ENCODE measurements around the gene OR7D4.

The OR7D4 gene

DNA sequence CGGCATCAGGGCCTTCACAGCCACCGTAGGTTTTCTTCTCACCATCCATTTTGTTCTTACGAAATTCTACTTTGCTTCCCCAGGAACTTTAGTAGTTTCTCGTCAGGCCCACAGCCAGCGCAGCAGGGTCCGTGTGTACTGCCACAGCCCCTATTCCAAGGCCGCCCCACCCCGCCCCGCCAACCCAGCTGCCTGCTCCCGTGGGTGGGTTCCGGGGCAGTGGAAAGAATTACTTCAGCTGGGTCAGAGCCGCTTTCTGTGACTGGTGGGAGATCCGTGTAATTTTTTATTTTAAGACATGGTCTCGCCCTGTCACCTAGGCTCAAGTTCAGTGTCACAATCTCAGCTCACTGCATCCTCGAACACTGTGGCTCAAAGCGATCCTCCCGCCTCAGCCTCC, 36.4 kb downstream of the OR7D4 start:
- Histone ChIP-seq H3K36me3 (ENCODE audit: control insufficient read depth in 2 of 2, insufficient read depth in 1 of 2, low read length in 2 of 2) (no peaks in the 10 kb centered on the region), H3K4me3 (ENCODE audit: low read depth, low read length) (no peak overlapping the region), H3K9me3 (ENCODE audit: control insufficient read depth, insufficient read depth, low read depth, low read length) (no peaks in the 10 kb centered on the region), H3K4me1 (ENCODE audit: control insufficient read depth, insufficient read depth, low read length) (no peaks in the 10 kb centered on the region), H3K27ac (ENCODE audit: extremely low read depth, low read depth, low read length) (no peak overlapping the region)
- ChIA-PET CTCF (no interaction called here), POLR2A (no interaction called here)
- TF ChIP-seq SALL2 (tag by site-specific recombination; IDR thresholded peaks at IDR 0.05; ENCODE audit: borderline replicate concordance) = no peak
- TF ChIP-seq, protein P1, sequence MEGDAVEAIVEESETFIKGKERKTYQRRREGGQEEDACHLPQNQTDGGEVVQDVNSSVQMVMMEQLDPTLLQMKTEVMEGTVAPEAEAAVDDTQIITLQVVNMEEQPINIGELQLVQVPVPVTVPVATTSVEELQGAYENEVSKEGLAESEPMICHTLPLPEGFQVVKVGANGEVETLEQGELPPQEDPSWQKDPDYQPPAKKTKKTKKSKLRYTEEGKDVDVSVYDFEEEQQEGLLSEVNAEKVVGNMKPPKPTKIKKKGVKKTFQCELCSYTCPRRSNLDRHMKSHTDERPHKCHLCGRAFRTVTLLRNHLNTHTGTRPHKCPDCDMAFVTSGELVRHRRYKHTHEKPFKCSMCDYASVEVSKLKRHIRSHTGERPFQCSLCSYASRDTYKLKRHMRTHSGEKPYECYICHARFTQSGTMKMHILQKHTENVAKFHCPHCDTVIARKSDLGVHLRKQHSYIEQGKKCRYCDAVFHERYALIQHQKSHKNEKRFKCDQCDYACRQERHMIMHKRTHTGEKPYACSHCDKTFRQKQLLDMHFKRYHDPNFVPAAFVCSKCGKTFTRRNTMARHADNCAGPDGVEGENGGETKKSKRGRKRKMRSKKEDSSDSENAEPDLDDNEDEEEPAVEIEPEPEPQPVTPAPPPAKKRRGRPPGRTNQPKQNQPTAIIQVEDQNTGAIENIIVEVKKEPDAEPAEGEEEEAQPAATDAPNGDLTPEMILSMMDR (tag by site-specific recombination; IDR thresholded peaks at IDR 0.05) = no peak
- TF ChIP-seq SP2 (tag by site-specific recombination; IDR thresholded peaks at IDR 0.05) = no peak
- no peak for TF ChIP-seq ZNF335 (tag by site-specific recombination; conservative IDR thresholded peaks at IDR 0.05)
- TF ChIP-seq, protein P2, sequence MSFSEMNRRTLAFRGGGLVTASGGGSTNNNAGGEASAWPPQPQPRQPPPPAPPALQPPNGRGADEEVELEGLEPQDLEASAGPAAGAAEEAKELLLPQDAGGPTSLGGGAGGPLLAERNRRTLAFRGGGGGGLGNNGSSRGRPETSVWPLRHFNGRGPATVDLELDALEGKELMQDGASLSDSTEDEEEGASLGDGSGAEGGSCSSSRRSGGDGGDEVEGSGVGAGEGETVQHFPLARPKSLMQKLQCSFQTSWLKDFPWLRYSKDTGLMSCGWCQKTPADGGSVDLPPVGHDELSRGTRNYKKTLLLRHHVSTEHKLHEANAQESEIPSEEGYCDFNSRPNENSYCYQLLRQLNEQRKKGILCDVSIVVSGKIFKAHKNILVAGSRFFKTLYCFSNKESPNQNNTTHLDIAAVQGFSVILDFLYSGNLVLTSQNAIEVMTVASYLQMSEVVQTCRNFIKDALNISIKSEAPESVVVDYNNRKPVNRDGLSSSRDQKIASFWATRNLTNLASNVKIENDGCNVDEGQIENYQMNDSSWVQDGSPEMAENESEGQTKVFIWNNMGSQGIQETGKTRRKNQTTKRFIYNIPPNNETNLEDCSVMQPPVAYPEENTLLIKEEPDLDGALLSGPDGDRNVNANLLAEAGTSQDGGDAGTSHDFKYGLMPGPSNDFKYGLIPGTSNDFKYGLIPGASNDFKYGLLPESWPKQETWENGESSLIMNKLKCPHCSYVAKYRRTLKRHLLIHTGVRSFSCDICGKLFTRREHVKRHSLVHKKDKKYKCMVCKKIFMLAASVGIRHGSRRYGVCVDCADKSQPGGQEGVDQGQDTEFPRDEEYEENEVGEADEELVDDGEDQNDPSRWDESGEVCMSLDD (tag by site-specific recombination; IDR thresholded peaks at IDR 0.05) = no peak
- TF ChIP-seq ZNF341 (tag by site-specific recombination; IDR thresholded peaks at IDR 0.05; ENCODE audit: low read depth) = no peak
- TF ChIP-seq MZF1 (tag by site-specific recombination; IDR thresholded peaks at IDR 0.05; ENCODE audit: borderline replicate concordance) = no peak
- no peak for TF ChIP-seq ZNF394 (tag by site-specific recombination; IDR thresholded peaks at IDR 0.05; ENCODE audit: borderline replicate concordance)
- no peak for TF ChIP-seq OSR2 (tag by site-specific recombination; IDR thresholded peaks at IDR 0.05)
- TF ChIP-seq ZNF366 (tag by site-specific recombination; conservative IDR thresholded peaks at IDR 0.05) = no peak
- no peak for TF ChIP-seq ZNF626 (tag by site-specific recombination; IDR thresholded peaks at IDR 0.05)

DNA sequence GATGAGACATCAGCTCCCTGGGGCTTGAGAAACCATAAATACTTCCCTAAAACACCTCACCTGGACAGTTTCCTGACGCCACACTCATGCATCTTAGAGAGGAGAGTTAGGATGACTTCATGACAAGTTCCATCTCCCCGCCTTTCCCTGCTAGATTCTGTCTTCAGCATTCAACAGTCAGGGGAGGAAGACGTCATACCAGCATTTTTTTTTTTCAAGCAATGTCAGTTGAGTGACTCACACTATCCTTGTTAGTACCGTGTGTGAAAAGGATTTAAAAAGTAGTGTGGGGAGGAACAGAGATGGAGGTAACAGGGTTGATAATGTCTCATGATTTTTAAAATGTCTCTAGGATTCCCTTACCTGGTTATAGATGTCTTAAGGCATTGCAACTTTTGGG, 40.5 kb downstream of the OR7D4 start, which contains the start of gene OR7D2:
TSS of gene OR7D2 (plus strand) at position 79 of the 400 bp plus-strand sequence. CDS start 6,803 bp downstream, outside the sequence.
- TF ChIP-seq, protein P3, sequence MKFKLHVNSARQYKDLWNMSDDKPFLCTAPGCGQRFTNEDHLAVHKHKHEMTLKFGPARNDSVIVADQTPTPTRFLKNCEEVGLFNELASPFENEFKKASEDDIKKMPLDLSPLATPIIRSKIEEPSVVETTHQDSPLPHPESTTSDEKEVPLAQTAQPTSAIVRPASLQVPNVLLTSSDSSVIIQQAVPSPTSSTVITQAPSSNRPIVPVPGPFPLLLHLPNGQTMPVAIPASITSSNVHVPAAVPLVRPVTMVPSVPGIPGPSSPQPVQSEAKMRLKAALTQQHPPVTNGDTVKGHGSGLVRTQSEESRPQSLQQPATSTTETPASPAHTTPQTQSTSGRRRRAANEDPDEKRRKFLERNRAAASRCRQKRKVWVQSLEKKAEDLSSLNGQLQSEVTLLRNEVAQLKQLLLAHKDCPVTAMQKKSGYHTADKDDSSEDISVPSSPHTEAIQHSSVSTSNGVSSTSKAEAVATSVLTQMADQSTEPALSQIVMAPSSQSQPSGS (tag by site-specific recombination; IDR thresholded peaks at IDR 0.05; ENCODE audit: low read depth) = 0 out of 2 replicates have a peak, but pooled peaks have one; percentile 39
- TF ChIP-seq ZNF629 (tag by site-specific recombination; IDR thresholded peaks at IDR 0.05) = peak; percentile 29; the same call in 1 of the 2 replicates
- peak; percentile 41; the same call in 1 of the 2 replicates for TF ChIP-seq SCRT2 (tag by site-specific recombination; IDR thresholded peaks at IDR 0.05)
- TF ChIP-seq ZNF416 (tag by site-specific recombination; IDR thresholded peaks at IDR 0.05) = no peak
- TF ChIP-seq, protein P4, sequence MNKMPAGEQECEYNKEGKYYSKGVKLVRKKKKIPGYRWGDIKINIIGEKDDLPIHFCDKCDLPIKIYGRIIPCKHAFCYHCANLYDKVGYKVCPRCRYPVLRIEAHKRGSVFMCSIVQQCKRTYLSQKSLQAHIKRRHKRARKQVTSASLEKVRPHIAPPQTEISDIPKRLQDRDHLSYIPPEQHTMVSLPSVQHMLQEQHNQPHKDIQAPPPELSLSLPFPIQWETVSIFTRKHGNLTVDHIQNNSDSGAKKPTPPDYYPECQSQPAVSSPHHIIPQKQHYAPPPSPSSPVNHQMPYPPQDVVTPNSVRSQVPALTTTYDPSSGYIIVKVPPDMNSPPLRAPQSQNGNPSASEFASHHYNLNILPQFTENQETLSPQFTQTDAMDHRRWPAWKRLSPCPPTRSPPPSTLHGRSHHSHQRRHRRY (tag by site-specific recombination; IDR thresholded peaks at IDR 0.05) = no peak
- TF ChIP-seq, protein P5, sequence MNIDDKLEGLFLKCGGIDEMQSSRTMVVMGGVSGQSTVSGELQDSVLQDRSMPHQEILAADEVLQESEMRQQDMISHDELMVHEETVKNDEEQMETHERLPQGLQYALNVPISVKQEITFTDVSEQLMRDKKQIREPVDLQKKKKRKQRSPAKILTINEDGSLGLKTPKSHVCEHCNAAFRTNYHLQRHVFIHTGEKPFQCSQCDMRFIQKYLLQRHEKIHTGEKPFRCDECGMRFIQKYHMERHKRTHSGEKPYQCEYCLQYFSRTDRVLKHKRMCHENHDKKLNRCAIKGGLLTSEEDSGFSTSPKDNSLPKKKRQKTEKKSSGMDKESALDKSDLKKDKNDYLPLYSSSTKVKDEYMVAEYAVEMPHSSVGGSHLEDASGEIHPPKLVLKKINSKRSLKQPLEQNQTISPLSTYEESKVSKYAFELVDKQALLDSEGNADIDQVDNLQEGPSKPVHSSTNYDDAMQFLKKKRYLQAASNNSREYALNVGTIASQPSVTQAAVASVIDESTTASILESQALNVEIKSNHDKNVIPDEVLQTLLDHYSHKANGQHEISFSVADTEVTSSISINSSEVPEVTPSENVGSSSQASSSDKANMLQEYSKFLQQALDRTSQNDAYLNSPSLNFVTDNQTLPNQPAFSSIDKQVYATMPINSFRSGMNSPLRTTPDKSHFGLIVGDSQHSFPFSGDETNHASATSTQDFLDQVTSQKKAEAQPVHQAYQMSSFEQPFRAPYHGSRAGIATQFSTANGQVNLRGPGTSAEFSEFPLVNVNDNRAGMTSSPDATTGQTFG (tag by site-specific recombination; IDR thresholded peaks at IDR 0.05; ENCODE audit: borderline replicate concordance) = no peak
- no peak for TF ChIP-seq ZEB2 (tag by site-specific recombination; IDR thresholded peaks at IDR 0.05)
- TF ChIP-seq ZBTB21 (tag by site-specific recombination; IDR thresholded peaks at IDR 0.05) = peak; percentile 90
- TF ChIP-seq ZNF394 (tag by site-specific recombination; IDR thresholded peaks at IDR 0.05; ENCODE audit: borderline replicate concordance) = no peak
- TF ChIP-seq, protein P6, sequence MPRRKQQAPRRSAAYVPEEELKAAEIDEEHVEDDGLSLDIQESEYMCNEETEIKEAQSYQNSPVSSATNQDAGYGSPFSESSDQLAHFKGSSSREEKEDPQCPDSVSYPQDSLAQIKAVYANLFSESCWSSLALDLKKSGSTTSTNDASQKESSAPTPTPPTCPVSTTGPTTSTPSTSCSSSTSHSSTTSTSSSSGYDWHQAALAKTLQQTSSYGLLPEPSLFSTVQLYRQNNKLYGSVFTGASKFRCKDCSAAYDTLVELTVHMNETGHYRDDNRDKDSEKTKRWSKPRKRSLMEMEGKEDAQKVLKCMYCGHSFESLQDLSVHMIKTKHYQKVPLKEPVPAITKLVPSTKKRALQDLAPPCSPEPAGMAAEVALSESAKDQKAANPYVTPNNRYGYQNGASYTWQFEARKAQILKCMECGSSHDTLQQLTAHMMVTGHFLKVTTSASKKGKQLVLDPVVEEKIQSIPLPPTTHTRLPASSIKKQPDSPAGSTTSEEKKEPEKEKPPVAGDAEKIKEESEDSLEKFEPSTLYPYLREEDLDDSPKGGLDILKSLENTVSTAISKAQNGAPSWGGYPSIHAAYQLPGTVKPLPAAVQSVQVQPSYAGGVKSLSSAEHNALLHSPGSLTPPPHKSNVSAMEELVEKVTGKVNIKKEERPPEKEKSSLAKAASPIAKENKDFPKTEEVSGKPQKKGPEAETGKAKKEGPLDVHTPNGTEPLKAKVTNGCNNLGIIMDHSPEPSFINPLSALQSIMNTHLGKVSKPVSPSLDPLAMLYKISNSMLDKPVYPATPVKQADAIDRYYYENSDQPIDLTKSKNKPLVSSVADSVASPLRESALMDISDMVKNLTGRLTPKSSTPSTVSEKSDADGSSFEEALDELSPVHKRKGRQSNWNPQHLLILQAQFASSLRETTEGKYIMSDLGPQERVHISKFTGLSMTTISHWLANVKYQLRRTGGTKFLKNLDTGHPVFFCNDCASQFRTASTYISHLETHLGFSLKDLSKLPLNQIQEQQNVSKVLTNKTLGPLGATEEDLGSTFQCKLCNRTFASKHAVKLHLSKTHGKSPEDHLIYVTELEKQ (tag by site-specific recombination; IDR thresholded peaks at IDR 0.05; ENCODE audit: borderline replicate concordance) = no peak
- no peak for TF ChIP-seq KLF1 (tag by site-specific recombination; IDR thresholded peaks at IDR 0.05)
- CTCF ChIA-PET = interaction anchor here (0.7 kb wide), 1 partner anchor 79 kb away, joined by 4 read pairs; no protein-coding TSS in a partner anchor
- POLR2A ChIA-PET = no interaction called here
- no peaks in the 10 kb centered on the region; the same call in 1 of the 2 replicates for H3K9me3 ChIP-seq (ENCODE audit: control insufficient read depth, insufficient read depth, low read depth, low read length)
- no peaks in the 10 kb centered on the region for H3K4me1 ChIP-seq (ENCODE audit: control insufficient read depth, insufficient read depth, low read length)
- no peak within 1 kb of the TSS for H3K27ac ChIP-seq (ENCODE audit: extremely low read depth, low read depth, low read length)
- H3K36me3 ChIP-seq (ENCODE audit: control insufficient read depth in 2 of 2, insufficient read depth in 1 of 2, low read length in 2 of 2) = no peaks in the 10 kb centered on the region; a peak in 1 of 3 replicates
- no peak within 1 kb of the TSS for H3K4me3 ChIP-seq (ENCODE audit: low read depth, low read length)

Measured in HEK293 (cell line).